ENCODE data around the gene TMC5.

DNA sequence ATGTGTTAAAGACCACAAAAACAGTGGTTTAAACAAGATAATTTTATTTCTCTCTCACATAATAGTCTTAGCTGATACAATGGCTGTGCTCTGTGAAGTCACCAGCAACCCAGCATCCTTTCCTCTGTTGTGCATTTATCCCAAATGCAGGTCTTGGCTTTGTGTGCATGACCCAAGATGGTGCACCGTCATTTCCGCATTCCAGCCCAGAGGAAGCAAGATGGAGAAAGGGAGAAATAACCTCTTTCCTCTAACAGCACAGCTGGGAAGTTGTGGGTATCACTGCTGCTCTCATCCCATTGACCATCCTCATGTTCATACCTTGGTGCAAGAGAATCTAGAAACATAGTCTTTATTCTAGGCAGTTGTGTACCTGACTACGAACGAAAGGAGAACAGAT is 21.8 kb downstream of the TMC5 start:
- TF ChIP-seq, protein P1, sequence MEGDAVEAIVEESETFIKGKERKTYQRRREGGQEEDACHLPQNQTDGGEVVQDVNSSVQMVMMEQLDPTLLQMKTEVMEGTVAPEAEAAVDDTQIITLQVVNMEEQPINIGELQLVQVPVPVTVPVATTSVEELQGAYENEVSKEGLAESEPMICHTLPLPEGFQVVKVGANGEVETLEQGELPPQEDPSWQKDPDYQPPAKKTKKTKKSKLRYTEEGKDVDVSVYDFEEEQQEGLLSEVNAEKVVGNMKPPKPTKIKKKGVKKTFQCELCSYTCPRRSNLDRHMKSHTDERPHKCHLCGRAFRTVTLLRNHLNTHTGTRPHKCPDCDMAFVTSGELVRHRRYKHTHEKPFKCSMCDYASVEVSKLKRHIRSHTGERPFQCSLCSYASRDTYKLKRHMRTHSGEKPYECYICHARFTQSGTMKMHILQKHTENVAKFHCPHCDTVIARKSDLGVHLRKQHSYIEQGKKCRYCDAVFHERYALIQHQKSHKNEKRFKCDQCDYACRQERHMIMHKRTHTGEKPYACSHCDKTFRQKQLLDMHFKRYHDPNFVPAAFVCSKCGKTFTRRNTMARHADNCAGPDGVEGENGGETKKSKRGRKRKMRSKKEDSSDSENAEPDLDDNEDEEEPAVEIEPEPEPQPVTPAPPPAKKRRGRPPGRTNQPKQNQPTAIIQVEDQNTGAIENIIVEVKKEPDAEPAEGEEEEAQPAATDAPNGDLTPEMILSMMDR (IDR thresholded peaks at IDR 0.05), result no peak
- TF ChIP-seq POLR2A (IDR thresholded peaks at IDR 0.05) (no peak), EP300 (IDR thresholded peaks at IDR 0.05) (no peak)
